Thyroid gland (tissue), 4 donors: ENCODE measurements around the gene TAB2.

Source experiments
- POLR2A ChIP-seq, 2 donors: fragments of 450-650 bp; IDR thresholded peaks; one replicate each; pipeline ENCODE4 v1.6.1; 2017; ENCODE audit warnings: antibody characterized with exemption in 2 of 2, mild to moderate bottlenecking in 2 of 2, moderate library complexity in 1 of 2
- TF ChIP-seq, protein P1 (sequence below), 6 experiments: fragments of 200-600 bp in 3 of 6; fragments of 450-650 bp in 3 of 6; sonication (generic) in 3 of 6; IDR thresholded peaks; one replicate each; pipeline ENCODE4 v1.5.1; 2016 to 2019; ENCODE audit warnings: antibody characterized with exemption in 6 of 6, mild to moderate bottlenecking in 2 of 6, inconsistent platforms in 1 of 6, moderate library complexity in 1 of 6

DNA sequence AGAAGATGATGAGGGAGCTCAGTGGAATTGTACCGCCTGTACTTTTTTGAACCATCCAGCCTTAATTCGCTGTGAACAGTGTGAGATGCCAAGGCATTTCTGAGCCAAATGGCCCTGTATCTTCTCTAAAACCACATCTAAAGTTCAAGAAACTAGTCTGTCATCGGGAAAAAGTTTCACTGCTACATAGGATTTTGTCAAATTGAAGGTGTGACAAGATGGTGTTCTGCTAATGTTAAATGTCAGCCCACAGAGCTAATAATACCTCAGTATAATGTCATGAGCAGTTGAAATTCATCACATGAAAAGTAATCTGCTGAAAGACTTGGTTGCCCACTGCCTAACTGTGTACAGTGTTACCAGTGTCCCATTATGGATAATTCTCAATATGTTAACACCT lies 92.1 kb downstream of the TAB2 start:
- TF ChIP-seq, protein P1, sequence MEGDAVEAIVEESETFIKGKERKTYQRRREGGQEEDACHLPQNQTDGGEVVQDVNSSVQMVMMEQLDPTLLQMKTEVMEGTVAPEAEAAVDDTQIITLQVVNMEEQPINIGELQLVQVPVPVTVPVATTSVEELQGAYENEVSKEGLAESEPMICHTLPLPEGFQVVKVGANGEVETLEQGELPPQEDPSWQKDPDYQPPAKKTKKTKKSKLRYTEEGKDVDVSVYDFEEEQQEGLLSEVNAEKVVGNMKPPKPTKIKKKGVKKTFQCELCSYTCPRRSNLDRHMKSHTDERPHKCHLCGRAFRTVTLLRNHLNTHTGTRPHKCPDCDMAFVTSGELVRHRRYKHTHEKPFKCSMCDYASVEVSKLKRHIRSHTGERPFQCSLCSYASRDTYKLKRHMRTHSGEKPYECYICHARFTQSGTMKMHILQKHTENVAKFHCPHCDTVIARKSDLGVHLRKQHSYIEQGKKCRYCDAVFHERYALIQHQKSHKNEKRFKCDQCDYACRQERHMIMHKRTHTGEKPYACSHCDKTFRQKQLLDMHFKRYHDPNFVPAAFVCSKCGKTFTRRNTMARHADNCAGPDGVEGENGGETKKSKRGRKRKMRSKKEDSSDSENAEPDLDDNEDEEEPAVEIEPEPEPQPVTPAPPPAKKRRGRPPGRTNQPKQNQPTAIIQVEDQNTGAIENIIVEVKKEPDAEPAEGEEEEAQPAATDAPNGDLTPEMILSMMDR (IDR thresholded peaks at IDR 0.05) = no peak
- TF ChIP-seq POLR2A (IDR thresholded peaks at IDR 0.05) = no peak
